Calu3 (cell line): ENCODE data around the gene WHRN. TPM values are rescaled to one million over a fixed set of nuclear protein-coding genes. Genes with fewer than 3 reads are reported as not detected.

Experiments
- BruUV-seq: library from RNA; stranded (reverse); fragments of 400-500 nt; replicated peaks from 2 replicates; lab custom pipeline; 2021; lab: Mats Ljungman, UMichigan
- CTCF ChIA-PET: fragments of 300-600 bp; sonication (Branson Sonifier 250); formaldehyde crosslinking; loops from one replicate; lab custom pipeline; 2022; ENCODE audit warnings: antibody characterized with exemption; lab: Charles Lee
- DNase-seq: peaks from one replicate; pipeline ENCODE4 v3.0.0; 2022
- H3K27ac Mint-ChIP-seq: one replicate; pipeline ENCODE4 v1.8.0; 2022; ENCODE audit warnings: mixed read lengths; ENCODE audit not compliant: unreplicated experiment
- H3K27me3 Mint-ChIP-seq: one replicate; pipeline ENCODE4 v1.8.0; 2022; ENCODE audit warnings: mixed read lengths; ENCODE audit not compliant: unreplicated experiment
- H3K36me3 Mint-ChIP-seq: one replicate; pipeline ENCODE4 v1.8.0; 2022; ENCODE audit warnings: mild to moderate bottlenecking, moderate library complexity, mixed read lengths; ENCODE audit not compliant: insufficient read depth, unreplicated experiment
- H3K4me1 Mint-ChIP-seq: one replicate; pipeline ENCODE4 v1.8.0; 2022; ENCODE audit warnings: mild to moderate bottlenecking, low read depth, mixed read lengths; ENCODE audit not compliant: unreplicated experiment
- H3K4me3 Mint-ChIP-seq: one replicate; pipeline ENCODE4 v1.8.0; 2022; ENCODE audit warnings: mild to moderate bottlenecking, low read depth, moderate library complexity, mixed read lengths; ENCODE audit not compliant: unreplicated experiment
- H3K9me3 Mint-ChIP-seq: one replicate; pipeline ENCODE4 v1.8.0; 2022; ENCODE audit warnings: low read depth, mixed read lengths; ENCODE audit not compliant: unreplicated experiment
- CTCF ChIP-seq: fragments of 200-600 bp; IDR thresholded peaks from one replicate; pipeline ENCODE4 v1.8.0; 2022; ENCODE audit warnings: antibody characterized with exemption; ENCODE audit not compliant: unreplicated experiment
- intact Hi-C: fragments of 100-400 bp; cut with micrococcal nuclease; formaldehyde crosslinking; loops from one replicate; pipeline ENCODE4 v1.10.0; 2022; ENCODE audit not compliant: unreplicated experiment
- total RNA-seq: library from RNA; stranded (reverse); gene quantifications from 2 replicates; pipeline ENCODE4 v1.2.3, GENCODE V29; 2022

The WHRN gene
- total RNA-seq, 1 experiment from 2014 or later, result 4.9 TPM

- Mint-ChIP-seq H3K4me3 (no peak overlapping the region), H3K36me3 (no peaks in the 10 kb centered on the region)
- CTCF ChIA-PET, result no interaction called here
Measured at GRCh38 chr9:114491430-114492003, 13.8 kb downstream of the WHRN start.

GRCh38 chr9:114489928-114490327, 15.3 kb downstream of the WHRN start:
- H3K4me1 Mint-ChIP-seq, result peaks cover 9% of the 10 kb centered on the region
- intact Hi-C loops, result loop anchor here (5.0 to 10.0 kb wide), 2 partner anchors 55 to 97 kb away; partner anchors contain the start of gene ATP6V1G1
- no peak for TF ChIP-seq CTCF
- H3K9me3 Mint-ChIP-seq, result no peaks in the 10 kb centered on the region
- no peak overlapping the region for H3K4me3 Mint-ChIP-seq
- BruUV-seq, result no TSS peak
- peaks cover 10% of the 10 kb centered on the region for H3K27me3 Mint-ChIP-seq
- H3K27ac Mint-ChIP-seq, result no peak overlapping the region
- H3K36me3 Mint-ChIP-seq, result no peaks in the 10 kb centered on the region
- DNase-seq, result no peak
- CTCF ChIA-PET, result no interaction called here

More at GRCh38 chr9:114491430-114492003, 13.8 kb downstream of the WHRN start:
- Mint-ChIP-seq H3K27me3 (peaks cover 23% of the 10 kb centered on the region), H3K4me1 (peaks cover under 1% of the 10 kb centered on the region), H3K27ac (no peak overlapping the region), H3K9me3 (no peaks in the 10 kb centered on the region)
- no peak for TF ChIP-seq CTCF
- intact Hi-C loops, result no loop called here
- no peak for DNase-seq
- BruUV-seq, result no TSS peak

GRCh38 chr9:114488398-114489129, 16.7 kb downstream of the WHRN start:
- H3K9me3 Mint-ChIP-seq, result no peaks in the 10 kb centered on the region
- DNase-seq, result no peak
- CTCF ChIA-PET, result no interaction called here
- TF ChIP-seq CTCF, result no peak
- H3K4me3 Mint-ChIP-seq, result no peak overlapping the region
- no TSS peak for BruUV-seq
- no peaks in the 10 kb centered on the region for H3K36me3 Mint-ChIP-seq
- no peak overlapping the region for H3K27ac Mint-ChIP-seq
- intact Hi-C loops, result loop anchor here (5.0 to 10.0 kb wide), 2 partner anchors 54 to 99 kb away; partner anchors contain the start of gene ATP6V1G1
- H3K4me1 Mint-ChIP-seq, result peaks cover 23% of the 10 kb centered on the region
- H3K27me3 Mint-ChIP-seq, result no peaks in the 10 kb centered on the region

- no TSS peak for BruUV-seq
- peak; percentile 72 for DNase-seq
- Mint-ChIP-seq H3K4me1 (peaks cover 23% of the 10 kb centered on the region), H3K4me3 (no peak overlapping the region), H3K27me3 (no peaks in the 10 kb centered on the region), H3K9me3 (no peaks in the 10 kb centered on the region), H3K27ac (no peak overlapping the region), H3K36me3 (no peaks in the 10 kb centered on the region)
- CTCF ChIA-PET, result interaction anchor here (1.0 kb wide), 1 partner anchor 166 kb away, joined by 5 read pairs; no protein-coding TSS in a partner anchor
- intact Hi-C loops, result loop anchor here (1.0 to 10.0 kb wide), 3 partner anchors 53 to 166 kb away; partner anchors contain the start of gene ATP6V1G1
- TF ChIP-seq CTCF, result peak; percentile 58
Measured at GRCh38 chr9:114487607-114488300, 17.5 kb downstream of the WHRN start.
